Endothelial cell of umbilical vein (primary cell): ENCODE data around the gene ARHGEF17. TPM values are rescaled to one million over a fixed set of nuclear protein-coding genes. Genes with fewer than 3 reads are reported as not detected.

Experiments used
- BruUV-seq: library from RNA; stranded (reverse); fragments of 400-500 nt; replicated peaks from 2 replicates; lab custom pipeline; 2021; lab: Mats Ljungman, UMichigan
- CTCF ChIA-PET: fragments of 300-600, 350-600 bp; sonication (Branson Sonifier 250); formaldehyde crosslinking; loops from one replicate; lab custom pipeline; 2021; ENCODE audit warnings: antibody characterized with exemption, inconsistent platforms; lab: Charles Lee
- POLR2A ChIA-PET: fragments of 300-600, 350-600 bp; sonication (Branson Sonifier 250); formaldehyde crosslinking; loops from one replicate; lab custom pipeline; 2021; ENCODE audit warnings: antibody characterized with exemption, inconsistent platforms; lab: Charles Lee
- DNase-seq: peaks from one replicate; pipeline ENCODE4 v3.0.0-alpha.2; 2011; ENCODE audit warnings: low read depth, low spot score
- FAIRE-seq: peaks from 2 replicates; lab custom pipeline; 2011; peaks lifted over from hg19 to GRCh38; lab: Jason Lieb, UNC
- H2AFZ ChIP-seq: 2 replicates; pipeline ENCODE4 v1.6.0; 2012; ENCODE audit warnings: low read depth, low read length, control low read depth, inconsistent platforms
- H3K27ac ChIP-seq: 2 replicates; pipeline ENCODE4 v1.5.1; 2011; ENCODE audit warnings: low read depth, mild to moderate bottlenecking, control low read depth, low read length, moderate library complexity; ENCODE audit not compliant: insufficient read depth
- H3K27me3 ChIP-seq, 2 experiments: 2 replicates each; pipeline versions ENCODE4 v1.6.0 to v1.6.1; 2011; ENCODE audit warnings: low read length in 2 of 2, mixed read lengths in 1 of 2; ENCODE audit not compliant: control insufficient read depth in 2 of 2, insufficient read depth in 2 of 2
- H3K36me3 ChIP-seq, 2 experiments: 2 replicates in 1 of 2; 3 replicates in 1 of 2; pipeline ENCODE4 v1.5.1; 2011; ENCODE audit warnings: low read length in 2 of 2, mild to moderate bottlenecking in 1 of 2, moderate library complexity in 1 of 2; ENCODE audit not compliant: control insufficient read depth in 2 of 2, insufficient read depth in 2 of 2; ENCODE audit errors: extremely low read depth in 1 of 2
- H3K4me1 ChIP-seq: 3 replicates; pipeline ENCODE4 v1.5.1; 2011; ENCODE audit warnings: mild to moderate bottlenecking, low read length; ENCODE audit not compliant: control insufficient read depth, insufficient read depth; ENCODE audit errors: extremely low read depth
- H3K4me2 ChIP-seq: 2 replicates; pipeline ENCODE4 v1.6.1; 2011; ENCODE audit warnings: low read length, control low read depth, mixed read lengths; ENCODE audit not compliant: insufficient read depth
- H3K4me3 ChIP-seq, 3 experiments: fragments of 200-600 bp in 1 of 3; sonication (generic), shearing (Covaris generic) in 1 of 3; replicated peaks in 1 of 3; 2 replicates each; pipeline ENCODE4 v1.5.1; 2011 to 2016; ENCODE audit warnings: control low read depth in 3 of 3, low read length in 3 of 3, mild to moderate bottlenecking in 2 of 3, inconsistent platforms in 1 of 3, low read depth in 1 of 3, moderate library complexity in 1 of 3; ENCODE audit not compliant: insufficient read depth in 1 of 3
- H3K79me2 ChIP-seq: 2 replicates; pipeline ENCODE4 v1.6.0; 2012; ENCODE audit warnings: low read length, inconsistent platforms; ENCODE audit not compliant: control insufficient read depth, insufficient read depth
- H3K9ac ChIP-seq: replicated peaks from 2 replicates; pipeline ENCODE3; 2011; ENCODE audit warnings: low read length, control low read depth; ENCODE audit not compliant: insufficient read depth; ENCODE audit errors: extremely low read depth
- H3K9me1 ChIP-seq: replicated peaks from 3 replicates; pipeline ENCODE4 v1.6.0; 2011; ENCODE audit warnings: mild to moderate bottlenecking, low read length; ENCODE audit not compliant: control insufficient read depth, insufficient read depth; ENCODE audit errors: extremely low read depth
- H3K9me3 ChIP-seq: replicated peaks from 2 replicates; pipeline ENCODE4 v1.5.1; 2012; ENCODE audit warnings: low read length, inconsistent platforms; ENCODE audit not compliant: control insufficient read depth, insufficient read depth
- H4K20me1 ChIP-seq: replicated peaks from 2 replicates; pipeline ENCODE3; 2011; ENCODE audit warnings: mild to moderate bottlenecking, low read length; ENCODE audit not compliant: control insufficient read depth, insufficient read depth; ENCODE audit errors: extremely low read depth
- EZH2 ChIP-seq: IDR thresholded peaks from 2 replicates; pipeline ENCODE4 v1.6.1; 2012; ENCODE audit warnings: borderline replicate concordance, low read depth, mild to moderate bottlenecking, moderate library complexity, low read length, inconsistent platforms; ENCODE audit not compliant: severe bottlenecking
- FOS ChIP-seq: IDR thresholded peaks from 2 replicates; pipeline ENCODE4 v1.6.1; 2011; ENCODE audit warnings: mild to moderate bottlenecking, low read length, moderate library complexity, borderline replicate concordance; ENCODE audit not compliant: insufficient read depth
- GATA2 ChIP-seq: IDR thresholded peaks from 2 replicates; pipeline ENCODE4 v1.7.0; 2011; ENCODE audit warnings: low read depth, mild to moderate bottlenecking, moderate library complexity, mixed read lengths, low read length; ENCODE audit not compliant: insufficient read length, insufficient read depth
- JUN ChIP-seq: IDR thresholded peaks from 2 replicates; pipeline ENCODE4 v1.6.1; 2011; ENCODE audit warnings: borderline replicate concordance, low read depth; ENCODE audit not compliant: insufficient read length, insufficient read depth
- MYC ChIP-seq: IDR thresholded peaks from one replicate; pipeline ENCODE4 v1.6.1; 2011; ENCODE audit warnings: mild to moderate bottlenecking, low read depth, low read length
- POLR2A ChIP-seq: IDR thresholded peaks from 2 replicates; pipeline ENCODE4 v1.6.1; 2012; ENCODE audit warnings: low read depth, mild to moderate bottlenecking, control low read depth, low read length
- POLR2AphosphoS5 ChIP-seq: IDR thresholded peaks from 2 replicates; pipeline ENCODE4 v1.6.1; 2012; ENCODE audit warnings: low read depth, mild to moderate bottlenecking, control low read depth, low read length, moderate library complexity; ENCODE audit not compliant: insufficient read depth
- dilution Hi-C: fragments of 300-500 bp; cut with MboI; formaldehyde crosslinking; loops from one replicate; pipeline ENCODE4 v1.15.0; 2019; ENCODE audit warnings: low sequenced_read_pairs; ENCODE audit not compliant: extremely low pct_ligation_motif_present
- intact Hi-C: fragments of 100-400 bp; cut with micrococcal nuclease; formaldehyde crosslinking; loops from one replicate; pipeline ENCODE4 v1.10.0; 2022
- polyA plus RNA-seq, 4 experiments: library from polyadenylated mRNA; depleted of rRNA in 3 of 4; stranded (reverse) in 3 of 4; unstranded in 1 of 4; fragments of >200 nt; gene quantifications; 2 replicates each; pipeline versions ENCODE4 v1.2.1 to v1.2.3, GENCODE V29; 2011 to 2012; ENCODE audit warnings: missing spikeins in 1 of 4
- total RNA-seq: library from RNA; stranded (reverse); gene quantifications from 2 replicates; pipeline ENCODE4 v1.2.3, GENCODE V29; 2021
- TF ChIP-seq, protein P1 (sequence below), 2 donors: IDR thresholded peaks; 1 replicate in 1 of 2; 2 replicates in 1 of 2; pipeline ENCODE4 v1.5.1; 2011; ENCODE audit warnings: low read length in 2 of 2, mild to moderate bottlenecking in 2 of 2, moderate library complexity in 2 of 2, control low read depth in 1 of 2, inconsistent platforms in 1 of 2, low read depth in 1 of 2; ENCODE audit not compliant: insufficient read depth in 1 of 2; ENCODE audit errors: extremely low read depth in 1 of 2
- TF ChIP-seq, protein P2 (sequence below): IDR thresholded peaks from 2 replicates; pipeline ENCODE4 v1.6.1; 2011; ENCODE audit not compliant: insufficient read depth, insufficient read length

Gene ARHGEF17
- total and polyA plus RNA-seq, 2 donors (not counting 3 experiments of a cell fraction or from before 2014, with no cell fraction given), result 74.9 to 89.9 TPM

DNA sequence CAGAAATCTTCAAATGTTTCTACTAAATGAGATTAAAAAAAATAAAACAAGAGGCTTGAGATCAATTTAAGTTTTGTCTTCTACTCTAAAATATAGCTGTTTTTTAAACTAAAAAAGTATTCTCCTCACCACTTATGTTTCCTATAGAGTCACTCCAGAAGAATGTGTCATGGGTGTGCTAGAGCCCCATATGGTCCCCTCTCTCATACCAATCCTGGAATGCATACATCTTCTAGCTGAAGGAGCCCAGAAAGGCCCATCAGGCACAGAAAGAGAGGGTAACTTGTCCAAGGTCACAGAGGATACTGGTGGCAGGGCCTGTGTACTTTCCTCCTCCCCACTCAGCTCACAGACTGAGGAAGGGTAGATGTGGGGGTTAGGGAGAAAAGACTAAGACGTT lies 102.6 kb downstream of the ARHGEF17 start:
- FAIRE-seq, result no peak
- POLR2A ChIA-PET, result no interaction called here

DNA sequence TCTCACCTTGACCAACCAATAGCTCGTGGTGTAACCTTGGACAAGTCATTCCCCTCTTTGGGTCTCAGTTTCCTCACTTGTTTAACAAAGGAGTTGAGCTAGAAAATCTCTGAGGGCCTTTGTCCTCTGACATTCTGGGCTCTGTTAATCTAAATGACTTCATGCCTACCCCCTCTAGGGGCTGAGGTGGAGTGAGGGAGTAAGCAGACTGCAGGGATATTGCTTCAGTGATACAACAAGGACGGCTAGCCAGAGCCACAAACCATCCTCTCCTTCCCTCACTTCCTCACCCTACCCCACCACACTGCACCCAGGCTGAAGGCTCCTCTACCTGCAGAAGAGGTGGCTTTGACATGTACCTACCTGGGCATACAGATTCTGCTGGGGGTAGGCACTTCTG lies 103.0 kb downstream of the ARHGEF17 start:
- dilution Hi-C loops, result no loop called here
- Histone ChIP-seq H2AFZ (no peak overlapping the region), H3K36me3 (no peaks in the 10 kb centered on the region), H3K4me2 (no peak overlapping the region), H3K79me2 (no peaks in the 10 kb centered on the region), H3K9ac (no peak overlapping the region), H3K4me1 (peaks cover 9% of the 10 kb centered on the region), H4K20me1 (no peaks in the 10 kb centered on the region), H3K27ac (no peak overlapping the region), H3K9me3 (no peaks in the 10 kb centered on the region), H3K27me3 (no peaks in the 10 kb centered on the region), H3K9me1 (no peaks in the 10 kb centered on the region), H3K4me3 (no peak overlapping the region)
- no peak for DNase-seq
- TF ChIP-seq, protein P1, sequence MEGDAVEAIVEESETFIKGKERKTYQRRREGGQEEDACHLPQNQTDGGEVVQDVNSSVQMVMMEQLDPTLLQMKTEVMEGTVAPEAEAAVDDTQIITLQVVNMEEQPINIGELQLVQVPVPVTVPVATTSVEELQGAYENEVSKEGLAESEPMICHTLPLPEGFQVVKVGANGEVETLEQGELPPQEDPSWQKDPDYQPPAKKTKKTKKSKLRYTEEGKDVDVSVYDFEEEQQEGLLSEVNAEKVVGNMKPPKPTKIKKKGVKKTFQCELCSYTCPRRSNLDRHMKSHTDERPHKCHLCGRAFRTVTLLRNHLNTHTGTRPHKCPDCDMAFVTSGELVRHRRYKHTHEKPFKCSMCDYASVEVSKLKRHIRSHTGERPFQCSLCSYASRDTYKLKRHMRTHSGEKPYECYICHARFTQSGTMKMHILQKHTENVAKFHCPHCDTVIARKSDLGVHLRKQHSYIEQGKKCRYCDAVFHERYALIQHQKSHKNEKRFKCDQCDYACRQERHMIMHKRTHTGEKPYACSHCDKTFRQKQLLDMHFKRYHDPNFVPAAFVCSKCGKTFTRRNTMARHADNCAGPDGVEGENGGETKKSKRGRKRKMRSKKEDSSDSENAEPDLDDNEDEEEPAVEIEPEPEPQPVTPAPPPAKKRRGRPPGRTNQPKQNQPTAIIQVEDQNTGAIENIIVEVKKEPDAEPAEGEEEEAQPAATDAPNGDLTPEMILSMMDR (IDR thresholded peaks at IDR 0.05; ENCODE audit: extremely low read depth in 1 of 2, insufficient read depth in 1 of 2, low read depth in 1 of 2, low read length in 2 of 2), result no peak
- TF ChIP-seq, protein P2, sequence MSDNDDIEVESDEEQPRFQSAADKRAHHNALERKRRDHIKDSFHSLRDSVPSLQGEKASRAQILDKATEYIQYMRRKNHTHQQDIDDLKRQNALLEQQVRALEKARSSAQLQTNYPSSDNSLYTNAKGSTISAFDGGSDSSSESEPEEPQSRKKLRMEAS, result no peak
- no peak for TF ChIP-seq EZH2
- no peak for TF ChIP-seq MYC
- no peak for TF ChIP-seq FOS
- TF ChIP-seq GATA2, result no peak
- TF ChIP-seq POLR2A, result no peak
- no peak for TF ChIP-seq POLR2AphosphoS5
- no peak for TF ChIP-seq JUN
- FAIRE-seq, result no peak
- intact Hi-C loops, result no loop called here
- no TSS peak for BruUV-seq
- POLR2A ChIA-PET, result no interaction called here
- CTCF ChIA-PET, result interaction anchor here (1.2 to 2.0 kb wide), 2 partner anchors 215 to 249 kb away, joined by 5 to 7 read pairs; no protein-coding TSS in a partner anchor

More for the DNA sequence above, 102.6 kb downstream of the ARHGEF17 start:
- Histone ChIP-seq H3K9me3 (no peaks in the 10 kb centered on the region), H3K9ac (no peak overlapping the region), H3K79me2 (no peaks in the 10 kb centered on the region), H3K27ac (no peak overlapping the region), H2AFZ (no peak overlapping the region), H3K36me3 (peaks cover 0 to 3% of the 10 kb centered on the region in 2 experiments), H3K27me3 (no peaks in the 10 kb centered on the region), H4K20me1 (no peaks in the 10 kb centered on the region), H3K4me1 (peaks cover 9% of the 10 kb centered on the region), H3K4me3 (no peak overlapping the region), H3K9me1 (no peaks in the 10 kb centered on the region), H3K4me2 (no peak overlapping the region)
- DNase-seq, result no peak
- intact Hi-C loops, result no loop called here
- BruUV-seq, result no TSS peak
- CTCF ChIA-PET, result interaction anchor here (1.2 to 2.0 kb wide), 2 partner anchors 215 to 249 kb away, joined by 5 to 7 read pairs; no protein-coding TSS in a partner anchor
- dilution Hi-C loops, result no loop called here
- TF ChIP-seq EZH2 (no peak), POLR2A (no peak), POLR2AphosphoS5 (no peak), FOS (no peak), GATA2 (no peak), MYC (no peak)
